ENCODE measurements around the gene UBA6. TPM values are rescaled to one million over a fixed set of nuclear protein-coding genes. Genes with fewer than 3 reads are reported as not detected.

Gene UBA6
- polyA plus RNA-seq, 2 of the 4 experiments (the other 2 are of a cell fraction) = 33.9 to 84.6 TPM

DNA sequence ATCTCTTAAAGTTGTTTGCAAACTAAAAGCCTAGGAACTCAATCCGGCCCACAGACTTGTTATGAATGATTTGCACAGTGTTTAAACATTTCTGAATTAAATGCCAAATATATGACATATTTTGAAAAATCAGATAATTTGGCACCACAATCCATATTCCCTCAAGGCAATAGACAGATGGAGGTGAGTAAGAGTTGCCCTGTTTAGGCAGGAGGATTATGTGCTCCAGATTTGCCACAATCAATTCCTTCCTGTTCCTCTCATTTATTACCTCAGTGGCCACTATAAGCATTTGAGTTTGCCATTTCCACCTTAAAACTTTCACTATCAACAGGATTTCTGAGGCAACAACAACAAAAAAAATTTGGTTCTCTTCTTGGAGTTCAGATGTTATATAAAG is 18.7 kb downstream of the UBA6 start:
- Histone ChIP-seq H3K4me2 (no peak overlapping the region), H3K27ac (no peak overlapping the region), H3K4me1 (peaks cover 20% of the 10 kb centered on the region; the same call in 2 of the 3 replicates), H3K4me3 (no peak overlapping the region), H3K9me3 (no peaks in the 10 kb centered on the region)
- DNase-seq (ENCODE audit: low read depth in 1 of 2, low spot score in 1 of 2) (no peak), FAIRE-seq (no peak), ATAC-seq (no peak)
- WGBS (ENCODE audit: missing lambda C conversion rate) = 83% methylated on average over 1 of the region's 1 CpG
- TF ChIP-seq ZFP36 (IDR thresholded peaks at IDR 0.05; ENCODE audit: borderline replicate concordance, partially characterized antibody) (no peak), FOXS1 (CRISPR knock-in tag; IDR thresholded peaks at IDR 0.05) (no peak), CTCF (IDR thresholded peaks at IDR 0.05) (no peak), EHMT2 (IDR thresholded peaks at IDR 0.05; ENCODE audit: low read depth) (no peak), JUNB (IDR thresholded peaks at IDR 0.05) (no peak), HOXA7 (CRISPR knock-in tag; IDR thresholded peaks at IDR 0.05) (no peak), ESRRA (IDR thresholded peaks at IDR 0.05; ENCODE audit: borderline replicate concordance, low read length) (no peak), CBX8 (IDR thresholded peaks at IDR 0.05) (no peak), USF2 (IDR thresholded peaks at IDR 0.05) (no peak), GATA3 (IDR thresholded peaks at IDR 0.05; ENCODE audit: borderline replicate concordance) (no peak), POLR2A (IDR thresholded peaks at IDR 0.05; ENCODE audit: low read length) (no peak), HDAC2 (IDR thresholded peaks at IDR 0.05) (no peak), ZNF302 (CRISPR knock-in tag; IDR thresholded peaks at IDR 0.05) (no peak), HES2 (IDR thresholded peaks at IDR 0.05) (no peak), MAFK (IDR thresholded peaks at IDR 0.05; ENCODE audit: partially characterized antibody) (no peak)
- TF ChIP-seq, protein P1, sequence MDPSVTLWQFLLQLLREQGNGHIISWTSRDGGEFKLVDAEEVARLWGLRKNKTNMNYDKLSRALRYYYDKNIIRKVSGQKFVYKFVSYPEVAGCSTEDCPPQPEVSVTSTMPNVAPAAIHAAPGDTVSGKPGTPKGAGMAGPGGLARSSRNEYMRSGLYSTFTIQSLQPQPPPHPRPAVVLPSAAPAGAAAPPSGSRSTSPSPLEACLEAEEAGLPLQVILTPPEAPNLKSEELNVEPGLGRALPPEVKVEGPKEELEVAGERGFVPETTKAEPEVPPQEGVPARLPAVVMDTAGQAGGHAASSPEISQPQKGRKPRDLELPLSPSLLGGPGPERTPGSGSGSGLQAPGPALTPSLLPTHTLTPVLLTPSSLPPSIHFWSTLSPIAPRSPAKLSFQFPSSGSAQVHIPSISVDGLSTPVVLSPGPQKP (IDR thresholded peaks at IDR 0.05; ENCODE audit: low read depth, low read length) = no peak
- TF ChIP-seq, protein P2, sequence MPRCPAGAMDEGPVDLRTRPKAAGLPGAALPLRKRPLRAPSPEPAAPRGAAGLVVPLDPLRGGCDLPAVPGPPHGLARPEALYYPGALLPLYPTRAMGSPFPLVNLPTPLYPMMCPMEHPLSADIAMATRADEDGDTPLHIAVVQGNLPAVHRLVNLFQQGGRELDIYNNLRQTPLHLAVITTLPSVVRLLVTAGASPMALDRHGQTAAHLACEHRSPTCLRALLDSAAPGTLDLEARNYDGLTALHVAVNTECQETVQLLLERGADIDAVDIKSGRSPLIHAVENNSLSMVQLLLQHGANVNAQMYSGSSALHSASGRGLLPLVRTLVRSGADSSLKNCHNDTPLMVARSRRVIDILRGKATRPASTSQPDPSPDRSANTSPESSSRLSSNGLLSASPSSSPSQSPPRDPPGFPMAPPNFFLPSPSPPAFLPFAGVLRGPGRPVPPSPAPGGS (IDR thresholded peaks at IDR 0.05) = no peak
- CTCF ChIA-PET = no interaction called here
- POLR2A ChIA-PET = no interaction called here

DNA sequence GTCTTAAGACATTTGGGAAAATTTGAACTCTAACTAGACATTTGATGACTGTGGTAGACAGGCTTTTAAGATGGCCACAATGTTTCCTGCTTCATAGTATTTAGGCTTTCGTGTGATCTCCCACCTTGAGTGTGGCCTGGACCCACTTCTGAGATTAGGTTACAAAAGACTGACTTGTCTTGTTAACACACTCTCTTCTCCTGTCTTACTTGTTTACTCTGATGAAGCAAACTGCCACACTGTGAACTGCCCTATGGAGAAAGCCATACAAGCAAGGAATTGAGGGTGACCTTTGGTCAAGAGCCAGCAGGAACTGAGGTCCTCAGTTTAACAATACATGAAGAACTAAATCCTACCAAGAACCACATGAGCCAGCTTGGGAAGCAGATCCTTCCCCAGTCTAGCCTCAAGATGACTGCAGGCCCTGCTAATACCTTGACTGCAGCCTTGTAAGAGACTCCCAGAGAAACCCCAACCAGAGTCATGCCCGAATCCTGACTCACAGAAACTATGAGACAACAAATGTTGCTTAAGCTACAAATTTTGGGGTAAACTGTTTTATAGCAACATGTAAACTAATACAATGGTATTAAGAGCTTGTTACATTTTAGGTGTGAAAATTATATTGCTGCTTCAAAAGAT is 20.3 kb downstream of the UBA6 start:
- POLR2A ChIA-PET = no interaction called here
- WGBS (ENCODE audit: missing lambda C conversion rate) = 81% methylated on average over 2 of the region's 2 CpGs
- no peak overlapping the region for H3K27ac ChIP-seq
- DNase-seq (ENCODE audit: low read depth in 1 of 2, low spot score in 1 of 2) = no peak
- H3K4me2 ChIP-seq = peak overlapping the region; percentile 23; the same call in 2 of the 3 replicates
- H3K9me3 ChIP-seq = no peaks in the 10 kb centered on the region
- H3K4me1 ChIP-seq = peaks cover 17% of the 10 kb centered on the region; the same call in 2 of the 3 replicates
- ATAC-seq = peak in 1 of 2 experiments; percentile 35; a peak in 2 of 6 replicates
- TF ChIP-seq KDM5A (IDR thresholded peaks at IDR 0.05) = no peak
- H3K4me3 ChIP-seq = no peak overlapping the region
- CTCF ChIA-PET = interaction anchor here (1.2 kb wide), 1 partner anchor 36 kb away, joined by 3 read pairs; no protein-coding TSS in a partner anchor
- no peak for FAIRE-seq

DNA sequence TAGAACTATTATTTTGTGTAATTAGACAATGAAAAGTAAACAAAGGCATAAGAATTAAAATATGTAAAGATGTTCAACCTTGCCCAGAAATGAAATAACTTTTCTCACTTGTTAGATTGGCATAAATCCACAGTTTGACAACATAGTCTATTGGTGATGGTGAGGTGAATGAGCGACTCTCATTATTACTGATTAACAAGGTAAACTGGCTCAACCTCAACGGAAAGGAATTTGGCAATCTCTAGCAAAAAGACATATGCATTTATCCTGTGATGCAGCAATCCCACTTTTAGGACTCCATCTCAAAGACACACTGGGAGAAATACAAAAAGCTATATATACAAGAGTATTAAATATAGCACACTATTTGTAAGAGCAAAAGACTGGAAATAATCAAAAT is 22.3 kb downstream of the UBA6 start:
- Histone ChIP-seq H3K9me3 (no peaks in the 10 kb centered on the region), H3K4me1 (peaks cover 11% of the 10 kb centered on the region; the same call in 2 of the 3 replicates), H3K4me2 (no peak overlapping the region), H3K27ac (no peak overlapping the region), H3K4me3 (no peak overlapping the region)
- ChIA-PET CTCF (no interaction called here), POLR2A (no interaction called here)
- ATAC-seq (no peak), DNase-seq (ENCODE audit: low read depth in 1 of 2, low spot score in 1 of 2) (no peak), FAIRE-seq (no peak)
- TF ChIP-seq HDAC2 (IDR thresholded peaks at IDR 0.05) (no peak), JUNB (IDR thresholded peaks at IDR 0.05) (no peak)
- TF ChIP-seq, protein P3, sequence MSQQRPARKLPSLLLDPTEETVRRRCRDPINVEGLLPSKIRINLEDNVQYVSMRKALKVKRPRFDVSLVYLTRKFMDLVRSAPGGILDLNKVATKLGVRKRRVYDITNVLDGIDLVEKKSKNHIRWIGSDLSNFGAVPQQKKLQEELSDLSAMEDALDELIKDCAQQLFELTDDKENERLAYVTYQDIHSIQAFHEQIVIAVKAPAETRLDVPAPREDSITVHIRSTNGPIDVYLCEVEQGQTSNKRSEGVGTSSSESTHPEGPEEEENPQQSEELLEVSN (IDR thresholded peaks at IDR 0.05; ENCODE audit: borderline replicate concordance, low read depth) = no peak
- WGBS (ENCODE audit: missing lambda C conversion rate) = 60% methylated on average over 2 of the region's 2 CpGs
